ENCODE data around the gene NQO1. TPM values are rescaled to one million over a fixed set of nuclear protein-coding genes. Genes with fewer than 3 reads are reported as not detected.

The NQO1 gene
- total RNA-seq, 1 donor, result 934 TPM

GRCh38 chr16:69725480-69726312 is 664 bp downstream of the NQO1 start:
- no peak for TF ChIP-seq CTCF (IDR thresholded peaks at IDR 0.05; ENCODE audit: insufficient read depth, low read depth, low read length)
- H3K4me3 ChIP-seq (ENCODE audit: low read depth, low read length), result peak overlapping the region; percentile 71
- DNase-seq (ENCODE audit: low read depth), result no peak

GRCh38 chr16:69724981-69725479 is 1.3 kb downstream of the NQO1 start:
- peak overlapping the region; percentile 71 for H3K4me3 ChIP-seq (ENCODE audit: low read depth, low read length)
- peak; percentile 27 for DNase-seq (ENCODE audit: low read depth)
- TF ChIP-seq CTCF (IDR thresholded peaks at IDR 0.05; ENCODE audit: insufficient read depth, low read depth, low read length), result no peak

- TF ChIP-seq CTCF (IDR thresholded peaks at IDR 0.05; ENCODE audit: insufficient read depth, low read depth, low read length), result no peak
- no peak for DNase-seq (ENCODE audit: low read depth)
- H3K4me3 ChIP-seq (ENCODE audit: low read depth, low read length), result peak overlapping the region; percentile 71
Measured at GRCh38 chr16:69724414-69724873, 1.9 kb downstream of the NQO1 start.

- no peak for DNase-seq (ENCODE audit: low read depth)
- no peak overlapping the region for H3K4me3 ChIP-seq (ENCODE audit: low read depth, low read length)
- TF ChIP-seq CTCF (IDR thresholded peaks at IDR 0.05; ENCODE audit: insufficient read depth, low read depth, low read length), result no peak
Measured at GRCh38 chr16:69721441-69721957, 4.9 kb downstream of the NQO1 start.

- H3K4me3 ChIP-seq (ENCODE audit: low read depth, low read length), result no peak overlapping the region
- no peak for TF ChIP-seq CTCF (IDR thresholded peaks at IDR 0.05; ENCODE audit: insufficient read depth, low read depth, low read length)
- no peak for DNase-seq (ENCODE audit: low read depth)
Measured at GRCh38 chr16:69720822-69721430, 5.4 kb downstream of the NQO1 start.

- DNase-seq (ENCODE audit: low read depth), result no peak
- TF ChIP-seq CTCF (IDR thresholded peaks at IDR 0.05; ENCODE audit: insufficient read depth, low read depth, low read length), result no peak
- H3K4me3 ChIP-seq (ENCODE audit: low read depth, low read length), result no peak overlapping the region
Measured at GRCh38 chr16:69718111-69718764, 8.1 kb downstream of the NQO1 start.

All from fibroblast of villous mesenchyme (primary cell).